CD8-positive, alpha-beta memory T cell (primary cell): ENCODE data around the gene ARL6. TPM values are rescaled to one million over a fixed set of nuclear protein-coding genes. Genes with fewer than 3 reads are reported as not detected.

Source experiments
- CTCF ChIA-PET: fragments of 350-600 bp; sonication (Branson Sonifier 250); formaldehyde crosslinking; loops from one replicate; lab custom pipeline; 2021; ENCODE audit warnings: antibody characterized with exemption; lab: Charles Lee
- POLR2A ChIA-PET: fragments of 350-600 bp; sonication (Branson Sonifier 250); formaldehyde crosslinking; loops from one replicate; lab custom pipeline; 2021; ENCODE audit warnings: antibody characterized with exemption; lab: Charles Lee
- DNase-seq, 5 donors: peaks; one replicate each; pipeline versions ENCODE4 v3.0.0 to v3.0.0-alpha.2; 2020 to 2022; ENCODE audit warnings: mixed read lengths in 1 of 5
- H3K27ac ChIP-seq: one replicate; pipeline ENCODE4 v1.7.0; 2013; ENCODE audit warnings: low read depth, mild to moderate bottlenecking, low read length, moderate library complexity
- H3K27me3 ChIP-seq: 2 replicates; pipeline ENCODE4 v1.7.0; 2013; ENCODE audit warnings: low read length, mild to moderate bottlenecking; ENCODE audit not compliant: insufficient read depth, poor library complexity, severe bottlenecking
- H3K36me3 ChIP-seq: 2 replicates; pipeline ENCODE4 v1.7.0; 2013; ENCODE audit warnings: mild to moderate bottlenecking, low read length, moderate library complexity; ENCODE audit not compliant: insufficient read depth
- H3K4me1 ChIP-seq: 2 replicates; pipeline ENCODE4 v1.7.0; 2013; ENCODE audit warnings: mild to moderate bottlenecking, low read length, moderate library complexity; ENCODE audit not compliant: insufficient read depth
- H3K4me3 ChIP-seq: 2 replicates; pipeline ENCODE4 v1.7.0; 2013; ENCODE audit warnings: mild to moderate bottlenecking, low read length
- H3K9me3 ChIP-seq: 2 replicates; pipeline ENCODE4 v1.7.0; 2013; ENCODE audit warnings: mild to moderate bottlenecking, low read length
- H3K27ac Mint-ChIP-seq, 8 donors: one replicate each; pipeline ENCODE4 v1.8.0; 2020 to 2021; ENCODE audit warnings: mixed read lengths in 8 of 8, mild to moderate bottlenecking in 6 of 8, inconsistent platforms in 3 of 8, moderate library complexity in 3 of 8
- H3K27me3 Mint-ChIP-seq, 2 donors: one replicate each; pipeline ENCODE4 v1.8.0; 2020 to 2021; ENCODE audit warnings: mixed read lengths in 2 of 2, mild to moderate bottlenecking in 1 of 2, moderate library complexity in 1 of 2
- H3K36me3 Mint-ChIP-seq, 3 donors: one replicate each; pipeline ENCODE4 v1.8.0; 2020 to 2021; ENCODE audit warnings: mixed read lengths in 3 of 3, inconsistent platforms in 1 of 3, mild to moderate bottlenecking in 1 of 3
- H3K4me1 Mint-ChIP-seq, 3 donors: one replicate each; pipeline ENCODE4 v1.8.0; 2020 to 2021; ENCODE audit warnings: mixed read lengths in 3 of 3, inconsistent platforms in 1 of 3, mild to moderate bottlenecking in 1 of 3
- H3K4me3 Mint-ChIP-seq, 7 donors: one replicate each; pipeline ENCODE4 v1.8.0; 2020 to 2021; ENCODE audit warnings: mixed read lengths in 7 of 7, mild to moderate bottlenecking in 6 of 7, moderate library complexity in 4 of 7, inconsistent platforms in 2 of 7
- H3K9me3 Mint-ChIP-seq, 5 donors: one replicate each; pipeline ENCODE4 v1.8.0; 2020 to 2022; ENCODE audit warnings: mixed read lengths in 5 of 5, mild to moderate bottlenecking in 3 of 5, moderate library complexity in 2 of 5, inconsistent platforms in 1 of 5
- polyA plus RNA-seq: library from polyadenylated mRNA; unstranded; fragments of 300-500 nt; fragmentation: Illumina TruSeq; gene quantifications from one replicate; pipeline ENCODE4 v1.2.3, GENCODE V29; 2021
- total RNA-seq, 2 experiments: library from RNA; stranded (reverse); gene quantifications; one replicate each; pipeline ENCODE4 v1.2.3, GENCODE V29; 2021

Gene ARL6
- total and polyA plus RNA-seq, 3 experiments from 2014 or later: 3.5 to 10.2 (median 9.8) TPM

- Mint-ChIP-seq H3K27ac (no peak overlapping the region), H3K36me3 (no peaks in the 10 kb centered on the region), H3K9me3 (no peaks in the 10 kb centered on the region), H3K27me3 (no peaks in the 10 kb centered on the region), H3K4me3 (no peak overlapping the region), H3K4me1 (peaks cover 0 to 8% (median 2%) of the 10 kb centered on the region in 3 donors)
- no peak overlapping the region for H3K4me3 ChIP-seq
- POLR2A ChIA-PET: no interaction called here
- H3K9me3 ChIP-seq: no peaks in the 10 kb centered on the region
- no peaks in the 10 kb centered on the region for H3K27me3 ChIP-seq
- no peak for DNase-seq
- no peaks in the 10 kb centered on the region for H3K36me3 ChIP-seq
- H3K4me1 ChIP-seq: no peaks in the 10 kb centered on the region
- no peak overlapping the region for H3K27ac ChIP-seq
- CTCF ChIA-PET: interaction anchor here (1.4 kb wide), 1 partner anchor 9 kb away, joined by 4 read pairs; no protein-coding TSS in a partner anchor
These were observed 46.3 kb downstream of the ARL6 start for GRCh38 chr3:97810779-97811390.

- Mint-ChIP-seq H3K27ac (no peak overlapping the region), H3K27me3 (peaks cover 0 to 12% of the 10 kb centered on the region in 2 donors), H3K36me3 (no peaks in the 10 kb centered on the region), H3K4me3 (no peak overlapping the region), H3K9me3 (no peaks in the 10 kb centered on the region), H3K4me1 (peaks cover 2 to 8% (median 3%) of the 10 kb centered on the region in 3 donors)
- no peak overlapping the region for H3K27ac ChIP-seq
- ChIA-PET POLR2A (no interaction called here), CTCF (interaction anchor here (0.7 kb wide), 1 partner anchor 114 kb away, joined by 3 read pairs; no protein-coding TSS in a partner anchor)
- peaks cover 6% of the 10 kb centered on the region for H3K27me3 ChIP-seq
- no peaks in the 10 kb centered on the region for H3K4me1 ChIP-seq
- no peaks in the 10 kb centered on the region for H3K9me3 ChIP-seq
- H3K4me3 ChIP-seq: no peak overlapping the region
- no peaks in the 10 kb centered on the region for H3K36me3 ChIP-seq
- DNase-seq: peak in 1 of 5 donors; percentile 56
These were observed 50.8 kb downstream of the ARL6 start for GRCh38 chr3:97815149-97815917.

- Histone ChIP-seq H3K9me3 (no peaks in the 10 kb centered on the region), H3K27ac (no peak overlapping the region), H3K4me3 (no peak overlapping the region), H3K36me3 (no peaks in the 10 kb centered on the region), H3K4me1 (peaks cover 7% of the 10 kb centered on the region), H3K27me3 (peaks cover 10% of the 10 kb centered on the region)
- Mint-ChIP-seq H3K27ac (no peak overlapping the region), H3K4me1 (peaks cover 12 to 19% (median 13%) of the 10 kb centered on the region in 3 donors), H3K9me3 (no peaks in the 10 kb centered on the region), H3K27me3 (peaks cover 0 to 12% of the 10 kb centered on the region in 2 donors), H3K4me3 (no peak overlapping the region), H3K36me3 (peaks cover 0 to 3% (median 0%) of the 10 kb centered on the region in 3 donors)
- no peak for DNase-seq
- POLR2A ChIA-PET: no interaction called here
- CTCF ChIA-PET: no interaction called here
These were observed 52.3 kb downstream of the ARL6 start for GRCh38 chr3:97816811-97817210.

- H3K9me3 ChIP-seq: no peaks in the 10 kb centered on the region
- no peak overlapping the region for H3K27ac Mint-ChIP-seq
- ChIA-PET POLR2A (no interaction called here), CTCF (no interaction called here)
- no peaks in the 10 kb centered on the region for H3K36me3 ChIP-seq
- H3K9me3 Mint-ChIP-seq: no peaks in the 10 kb centered on the region
- H3K4me1 ChIP-seq: peaks cover 12% of the 10 kb centered on the region
- peaks cover 0 to 12% of the 10 kb centered on the region in 2 donors for H3K27me3 Mint-ChIP-seq
- no peak overlapping the region for H3K4me3 ChIP-seq
- no peak for DNase-seq
- H3K27ac ChIP-seq: no peak overlapping the region
- H3K27me3 ChIP-seq: peaks cover 10% of the 10 kb centered on the region
- H3K4me3 Mint-ChIP-seq: no peak overlapping the region
- peaks cover 0 to 8% (median 0%) of the 10 kb centered on the region in 3 donors for H3K36me3 Mint-ChIP-seq
- H3K4me1 Mint-ChIP-seq: peaks cover 19 to 26% (median 20%) of the 10 kb centered on the region in 3 donors
These were observed 53.4 kb downstream of the ARL6 start for GRCh38 chr3:97817965-97818364.

- H3K36me3 Mint-ChIP-seq: peaks cover 0 to 8% (median 0%) of the 10 kb centered on the region in 3 donors
- H3K27ac Mint-ChIP-seq: peak overlapping the region in 7 of 8 donors; percentile 61 to 87 (median 78)
- peaks cover 0 to 12% of the 10 kb centered on the region in 2 donors for H3K27me3 Mint-ChIP-seq
These were observed 56.2 kb downstream of the ARL6 start for GRCh38 chr3:97820780-97821179.

GRCh38 chr3:97821287-97821773 lies 56.8 kb downstream of the ARL6 start:
- Mint-ChIP-seq H3K27me3 (peaks cover 0 to 12% of the 10 kb centered on the region in 2 donors), H3K9me3 (no peaks in the 10 kb centered on the region), H3K36me3 (peaks cover 0 to 8% (median 0%) of the 10 kb centered on the region in 3 donors), H3K4me3 (peak overlapping the region; percentile 91 to 99 (median 95)), H3K27ac (peak overlapping the region; percentile 68 to 87 (median 78)), H3K4me1 (peaks cover 26 to 39% (median 36%) of the 10 kb centered on the region in 3 donors)
- ChIA-PET CTCF (interaction anchor here (0.6 to 2.3 kb wide), 13 partner anchors 15 to 202 kb away, joined by 3 to 8 read pairs (median 4); no protein-coding TSS in a partner anchor), POLR2A (interaction anchor here (1.0 to 1.6 kb wide), 7 partner anchors 9 to 743 kb away, joined by 3 to 6 read pairs (median 4); partner anchors contain the start of gene ARL6)
- Histone ChIP-seq H3K27ac (peak overlapping the region; percentile 35), H3K36me3 (no peaks in the 10 kb centered on the region), H3K4me1 (peaks cover 13% of the 10 kb centered on the region), H3K9me3 (no peaks in the 10 kb centered on the region), H3K27me3 (peaks cover 10% of the 10 kb centered on the region), H3K4me3 (peak overlapping the region; percentile 78)
- peak in 3 of 5 donors; percentile 42 to 69 (median 43) for DNase-seq

More at GRCh38 chr3:97820780-97821179, 56.2 kb downstream of the ARL6 start:
- Histone ChIP-seq H3K27ac (peak overlapping the region; percentile 35), H3K27me3 (peaks cover 10% of the 10 kb centered on the region), H3K9me3 (no peaks in the 10 kb centered on the region), H3K4me1 (peaks cover 13% of the 10 kb centered on the region), H3K4me3 (peak overlapping the region; percentile 78), H3K36me3 (no peaks in the 10 kb centered on the region)
- Mint-ChIP-seq H3K4me1 (peaks cover 26 to 39% (median 38%) of the 10 kb centered on the region in 3 donors), H3K4me3 (peak overlapping the region; percentile 91 to 99 (median 95)), H3K9me3 (no peaks in the 10 kb centered on the region)
- ChIA-PET CTCF (interaction anchor here (0.8 to 2.3 kb wide), 9 partner anchors 21 to 202 kb away, joined by 3 to 8 read pairs (median 4); no protein-coding TSS in a partner anchor), POLR2A (interaction anchor here (1.0 to 1.6 kb wide), 7 partner anchors 9 to 150 kb away, joined by 3 to 4 read pairs (median 4); partner anchors contain the start of gene ARL6)
- no peak for DNase-seq

GRCh38 chr3:97821774-97822358 lies 57.3 kb downstream of the ARL6 start, which contains the start of gene CRYBG3:
TSS of gene CRYBG3 (plus strand) at chr3:97822011. CDS start at chr3:97822207, 196 bp downstream.
- H3K4me1 Mint-ChIP-seq: peaks cover 26 to 39% (median 36%) of the 10 kb centered on the region in 3 donors
- CTCF ChIA-PET: interaction anchor here (0.6 to 2.3 kb wide), 12 partner anchors 14 to 201 kb away, joined by 3 to 8 read pairs (median 4); no protein-coding TSS in a partner anchor

More at GRCh38 chr3:97821774-97822358, 57.3 kb downstream of the ARL6 start, which contains the start of gene CRYBG3:
- H3K9me3 ChIP-seq: no peaks in the 10 kb centered on the region
- Mint-ChIP-seq H3K4me3 (peak within 1 kb of the TSS; percentile 91 to 99 (median 95)), H3K9me3 (no peaks in the 10 kb centered on the region), H3K27ac (peak within 1 kb of the TSS; percentile 68 to 95 (median 83)), H3K36me3 (peaks cover 0 to 8% (median 0%) of the 10 kb centered on the region in 3 donors), H3K27me3 (peaks cover 0 to 12% of the 10 kb centered on the region in 2 donors)
- H3K4me1 ChIP-seq: peaks cover 13% of the 10 kb centered on the region
- no peaks in the 10 kb centered on the region for H3K36me3 ChIP-seq
- H3K27me3 ChIP-seq: peaks cover 10% of the 10 kb centered on the region
- H3K27ac ChIP-seq: peak within 1 kb of the TSS; percentile 35
- DNase-seq: peak; percentile 69 to 86 (median 81)
- POLR2A ChIA-PET: interaction anchor here (0.6 to 1.6 kb wide), 7 partner anchors 9 to 742 kb away, joined by 3 to 6 read pairs (median 4); partner anchors contain the start of gene ARL6
- peak within 1 kb of the TSS; percentile 78 for H3K4me3 ChIP-seq
